DMS53 treated with DMSO at 0.1 percent for 48 hours (cell line): ENCODE results near the gene AAGAB.

ENCODE experiments used
- DNase-seq: peaks from one replicate; lab custom pipeline; 2025; ENCODE audit not compliant: unreplicated experiment; lab: John Stamatoyannopoulos, UW

AAGAB gene

DNA sequence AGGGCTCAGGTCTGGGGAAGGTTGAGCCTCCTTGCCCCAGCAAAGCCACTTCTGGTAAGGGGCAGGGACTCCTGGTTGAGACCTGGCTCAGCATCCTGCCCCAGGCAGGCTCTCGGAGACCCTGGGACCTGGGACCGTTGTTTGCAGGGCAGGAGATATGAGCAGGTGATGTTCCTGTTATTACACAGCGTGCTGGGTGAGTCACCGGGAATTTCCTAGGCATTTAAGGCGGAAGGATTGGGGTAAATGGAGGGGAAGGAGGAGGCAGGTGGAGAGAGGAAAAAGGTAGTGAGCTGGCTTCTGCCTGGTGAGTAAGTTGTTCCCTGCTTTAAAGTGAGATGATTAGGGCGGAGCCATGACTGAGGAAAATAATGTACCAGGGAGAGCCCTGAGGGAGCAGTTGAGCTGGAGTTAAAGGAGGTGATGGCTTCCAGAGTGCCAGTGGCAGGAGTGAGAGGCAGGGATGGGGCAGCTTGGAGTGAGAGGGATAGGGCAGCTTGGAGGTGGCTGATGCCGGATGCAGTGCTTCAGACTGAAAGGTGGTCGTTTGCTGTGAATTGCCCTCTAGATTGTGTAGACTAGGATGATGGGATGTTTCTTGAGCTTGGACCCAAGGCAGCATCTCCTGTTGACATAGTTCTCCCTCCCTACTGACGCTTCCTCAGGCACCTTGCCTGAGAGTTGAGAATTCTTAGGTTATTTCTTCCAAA, 79.4 kb downstream of the AAGAB start:
- peak; percentile 72 for DNase-seq

DNA sequence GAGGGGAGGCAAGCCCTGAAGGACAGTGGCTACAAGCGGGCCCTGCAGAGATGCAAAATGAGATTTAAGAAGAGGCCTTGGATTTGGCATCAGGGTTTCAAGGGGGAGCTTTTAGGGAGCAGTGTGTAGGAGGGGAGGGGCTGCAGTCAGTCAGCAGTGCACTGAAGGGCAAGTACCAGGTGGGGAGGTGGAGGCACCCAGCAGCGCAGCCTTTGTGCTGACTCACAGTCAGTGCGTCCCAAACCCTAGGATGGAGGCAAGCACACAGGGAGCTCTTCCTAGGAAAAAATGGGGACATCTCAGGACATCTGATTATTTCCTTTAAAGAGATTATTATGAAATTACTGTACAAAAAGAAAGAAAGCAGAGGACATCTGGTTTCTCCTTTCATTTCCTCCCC, 80.0 kb downstream of the AAGAB start:
- no peak for DNase-seq

DNA sequence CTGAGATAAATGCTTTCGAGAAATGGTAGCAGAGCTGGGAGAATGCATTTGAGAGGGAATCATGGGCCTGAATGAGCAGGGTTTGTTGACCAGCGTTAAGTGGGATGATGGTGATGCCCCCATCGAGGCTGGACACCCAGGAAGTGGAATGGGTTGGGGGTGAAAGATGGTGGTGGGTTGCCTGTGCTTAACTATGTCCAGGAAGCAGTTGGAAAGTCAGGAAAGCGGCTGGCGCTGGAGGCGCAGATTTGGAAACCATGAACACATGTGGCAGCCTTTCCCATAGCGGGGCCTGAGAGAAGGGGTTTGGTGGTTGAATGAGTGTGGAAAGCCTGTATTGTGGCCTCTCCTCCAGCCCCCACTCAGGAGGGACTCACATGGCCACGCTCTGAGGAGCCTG, 80.7 kb downstream of the AAGAB start:
- DNase-seq, result no peak

DNA sequence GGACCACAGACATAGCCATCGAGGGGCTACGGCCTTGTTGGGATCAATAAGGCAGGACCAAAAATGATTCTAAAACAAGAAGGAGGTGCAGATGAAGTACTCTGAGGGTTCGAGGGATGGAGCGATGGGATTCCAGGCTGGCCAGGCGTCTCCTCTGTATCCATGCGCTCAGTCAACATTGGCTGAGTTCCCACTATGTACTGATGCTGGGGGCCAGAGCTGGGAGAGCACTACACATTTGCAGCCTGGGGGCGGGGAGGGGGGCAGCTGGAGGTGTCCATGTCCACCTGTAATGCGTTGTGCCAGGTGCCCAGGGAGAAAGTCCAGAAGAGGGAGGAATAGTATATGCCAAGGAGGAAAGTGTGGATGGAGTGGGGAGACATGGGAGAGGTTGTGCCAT, 81.5 kb downstream of the AAGAB start:
- DNase-seq, result no peak

GRCh38 chr15:67172172-67172571, 82.3 kb downstream of the AAGAB start:
- no peak for DNase-seq

DNA sequence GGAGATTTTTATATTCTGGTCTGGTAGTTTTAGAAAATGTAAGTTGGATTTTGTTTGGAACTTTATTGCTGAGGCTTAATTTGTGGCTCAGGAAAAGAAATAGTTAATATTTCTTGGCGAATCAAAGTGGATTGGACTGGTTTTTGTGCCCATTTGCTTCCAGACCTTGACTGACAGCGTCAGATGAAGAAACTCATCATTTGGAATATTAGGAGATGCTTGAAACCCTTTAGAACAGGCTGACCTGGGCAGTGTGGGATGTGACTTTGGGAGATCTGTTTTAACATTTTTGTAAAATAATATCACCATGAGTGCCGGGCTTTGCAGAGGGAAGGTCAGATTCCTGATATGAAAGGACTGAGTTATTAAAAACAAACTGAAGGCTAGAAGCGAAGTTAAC, 83.0 kb downstream of the AAGAB start:
- DNase-seq, result no peak

DNA sequence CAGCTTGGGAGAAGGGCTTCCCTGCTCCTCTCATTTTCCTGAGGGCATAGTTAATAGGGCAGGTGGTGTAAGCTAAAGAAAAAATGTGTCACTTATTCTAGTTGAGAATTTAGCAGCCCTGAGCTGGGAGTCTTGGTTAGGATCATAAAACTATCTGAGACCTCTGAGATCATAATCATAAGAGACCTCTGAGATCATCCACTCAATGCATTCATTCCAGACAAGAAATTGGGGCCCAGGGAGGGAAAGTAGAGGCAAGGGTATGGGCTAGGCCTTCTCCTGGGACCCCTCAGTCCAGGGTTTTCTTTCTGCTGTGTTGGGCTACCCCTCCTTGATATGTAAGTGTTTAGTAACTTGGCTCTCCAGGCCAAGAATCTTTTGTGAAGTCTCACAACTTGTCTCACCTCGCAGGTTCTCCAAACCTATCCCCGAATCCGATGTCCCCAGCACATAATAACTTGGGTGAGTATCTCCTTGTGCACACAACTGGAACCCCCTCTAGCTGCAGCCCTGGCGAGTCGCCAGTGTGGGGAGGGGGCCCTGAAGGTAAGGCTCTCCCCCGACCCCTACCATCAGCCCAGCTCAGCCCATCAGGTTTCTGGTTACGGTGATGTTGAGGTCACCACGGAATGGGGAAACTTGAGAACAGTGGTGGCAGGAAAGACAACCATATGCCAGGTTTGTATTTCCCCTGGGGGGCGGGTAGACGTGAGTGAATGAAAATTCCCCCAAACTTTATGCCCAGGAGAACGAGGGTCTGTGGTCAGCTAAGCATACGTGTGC, 84.1 kb downstream of the AAGAB start:
- DNase-seq, result no peak

DNA sequence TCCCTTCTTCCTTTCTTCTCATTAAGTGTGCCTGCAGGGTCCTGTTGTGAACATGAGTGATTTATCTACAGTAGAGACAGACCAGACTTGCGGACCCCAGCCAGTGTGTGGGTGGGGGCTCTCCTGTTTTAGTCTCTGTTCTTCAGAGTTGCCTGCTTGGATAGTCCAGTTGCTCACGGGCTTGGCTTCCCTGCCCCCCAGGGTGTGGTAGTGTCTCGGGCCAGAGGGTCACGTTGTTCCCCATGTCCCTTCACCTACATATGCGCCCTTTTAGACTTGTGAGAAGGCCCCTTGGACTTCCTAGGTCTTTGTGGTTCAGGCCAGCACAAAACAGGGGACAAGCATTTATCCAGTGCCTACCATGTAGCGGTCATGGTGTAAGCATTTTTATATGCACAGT, 85.8 kb downstream of the AAGAB start:
- DNase-seq, result no peak

- no peak for DNase-seq
These were observed 87.4 kb downstream of the AAGAB start for GRCh38 chr15:67167091-67167490.

GRCh38 chr15:67166280-67167009, 88.0 kb downstream of the AAGAB start:
- no peak for DNase-seq

DNA sequence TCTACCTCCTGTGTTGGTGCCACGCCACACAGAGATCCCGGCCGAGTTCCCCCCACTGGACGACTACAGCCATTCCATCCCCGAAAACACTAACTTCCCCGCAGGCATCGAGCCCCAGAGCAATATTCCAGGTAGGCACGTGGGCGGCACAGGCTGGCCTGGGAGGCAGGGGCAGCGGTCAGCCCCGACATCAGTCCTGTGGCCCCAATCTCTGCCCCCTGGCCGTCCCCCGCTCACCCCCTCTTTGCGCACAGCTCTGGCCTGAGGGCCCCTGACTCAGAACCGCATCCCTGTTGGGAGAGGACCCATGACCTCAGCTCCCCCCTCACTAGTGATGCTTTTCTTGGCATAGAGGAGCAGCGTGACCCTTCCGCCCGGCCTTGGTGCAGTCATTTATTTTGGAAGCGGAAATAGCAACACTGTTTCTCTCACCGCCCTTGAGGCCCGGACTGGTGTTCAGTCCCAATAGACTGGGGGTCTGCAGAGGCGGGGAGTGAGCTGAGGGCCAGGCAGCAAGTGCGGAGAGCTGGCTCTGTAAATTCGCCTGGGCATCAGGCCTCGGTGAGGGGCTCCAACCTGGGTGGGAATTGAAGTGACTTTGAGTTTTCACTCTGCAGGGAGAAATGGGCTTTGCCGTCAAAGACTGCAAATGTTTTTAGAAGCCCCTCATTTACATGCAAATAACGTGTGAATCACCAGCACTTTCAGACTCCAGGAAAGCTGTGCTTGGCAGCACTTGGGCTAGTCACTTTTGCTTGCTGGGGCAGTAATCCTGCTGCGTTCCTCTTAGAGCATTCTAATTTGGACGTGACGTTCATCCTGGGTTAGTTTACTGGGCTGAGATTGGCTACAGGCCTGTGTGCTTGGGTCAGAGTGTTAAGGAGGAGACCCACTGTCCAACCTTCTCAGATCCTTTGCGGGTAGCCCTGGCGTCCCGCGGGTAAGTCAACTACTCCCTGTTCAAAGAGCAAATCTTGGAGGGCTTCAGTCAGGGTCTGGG, 88.9 kb downstream of the AAGAB start:
- DNase-seq, result no peak

- DNase-seq, result no peak
These were observed 89.6 kb downstream of the AAGAB start for GRCh38 chr15:67164811-67165253.

DNA sequence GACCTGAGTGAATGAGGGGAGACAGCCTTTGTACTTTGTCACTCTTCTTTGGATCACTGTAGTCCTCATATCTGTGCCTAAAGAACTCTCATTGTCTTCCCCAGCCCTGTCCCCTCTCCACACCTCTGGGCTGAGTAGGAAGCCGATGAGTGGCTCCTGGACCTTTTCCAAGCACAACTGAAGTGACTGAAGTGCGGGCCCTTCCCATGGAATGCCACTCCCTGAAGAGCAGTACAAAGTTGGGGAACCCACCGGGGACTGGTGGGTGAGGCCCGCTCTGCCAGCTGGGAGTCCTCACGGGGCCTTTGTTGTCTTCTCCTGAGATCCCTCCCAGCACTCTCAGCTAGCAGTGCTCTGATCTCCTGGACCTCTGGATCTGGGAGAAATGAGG, 90.1 kb downstream of the AAGAB start:
- no peak for DNase-seq

- DNase-seq, result no peak
These were observed 91.3 kb downstream of the AAGAB start for GRCh38 chr15:67163180-67163579.

- DNase-seq, result no peak
These were observed 92.6 kb downstream of the AAGAB start for GRCh38 chr15:67161881-67162280.

- no peak for DNase-seq
These were observed 93.0 kb downstream of the AAGAB start for GRCh38 chr15:67161412-67161811.

DNA sequence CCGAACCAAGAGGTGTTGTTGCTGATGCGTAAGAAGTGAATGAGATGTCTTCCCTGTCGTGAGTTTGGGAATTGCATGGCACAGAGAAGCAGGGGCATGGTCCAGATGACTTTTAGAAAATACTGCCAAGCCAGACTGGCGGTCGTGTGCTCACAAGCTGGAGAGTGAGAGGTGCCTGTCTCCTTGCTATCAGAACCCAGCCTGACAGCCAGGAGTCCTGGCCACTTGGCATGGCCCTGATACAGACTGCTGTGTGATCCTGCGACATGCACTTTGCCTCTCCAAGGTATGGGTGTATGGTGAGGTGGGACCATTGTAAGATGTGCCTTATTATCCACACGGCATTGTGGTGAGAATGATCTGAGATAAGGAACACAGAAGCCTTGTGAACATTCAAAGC, 96.1 kb downstream of the AAGAB start:
- no peak for DNase-seq

DNA sequence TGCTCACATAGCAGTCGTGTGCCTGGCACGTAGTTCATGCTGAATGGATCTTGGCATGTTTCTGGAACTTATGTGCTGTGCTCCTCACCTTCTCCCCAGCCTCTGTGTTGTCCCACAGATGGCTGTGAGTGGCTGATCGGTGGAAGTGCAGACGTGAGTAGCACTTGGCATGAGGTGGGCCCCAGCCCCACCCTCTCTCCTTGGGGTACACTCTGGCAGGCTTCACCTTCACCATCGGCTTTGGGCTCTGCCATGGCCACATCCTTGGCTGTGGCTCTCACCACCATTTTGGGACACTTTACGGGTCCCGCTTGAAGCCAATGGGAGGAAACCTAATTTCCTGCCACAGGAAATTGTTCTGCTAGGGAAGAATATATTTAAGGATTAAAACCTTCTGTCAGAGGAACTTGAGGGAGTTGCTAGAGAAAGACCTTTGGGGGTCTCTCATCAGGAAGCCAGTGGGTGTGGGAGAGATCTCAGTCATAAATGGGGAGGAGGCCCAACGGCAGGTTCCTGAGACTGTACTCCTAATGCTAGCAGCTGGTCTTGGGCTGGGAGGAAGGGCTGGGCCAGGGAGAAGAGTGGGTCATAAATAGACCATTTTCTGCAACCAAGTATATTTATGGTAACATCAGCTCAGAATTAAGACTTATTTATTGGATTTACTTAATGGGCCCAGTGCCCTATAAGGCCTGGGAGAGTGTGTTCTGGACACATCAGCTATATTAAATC, 96.8 kb downstream of the AAGAB start:
- no peak for DNase-seq

DNA sequence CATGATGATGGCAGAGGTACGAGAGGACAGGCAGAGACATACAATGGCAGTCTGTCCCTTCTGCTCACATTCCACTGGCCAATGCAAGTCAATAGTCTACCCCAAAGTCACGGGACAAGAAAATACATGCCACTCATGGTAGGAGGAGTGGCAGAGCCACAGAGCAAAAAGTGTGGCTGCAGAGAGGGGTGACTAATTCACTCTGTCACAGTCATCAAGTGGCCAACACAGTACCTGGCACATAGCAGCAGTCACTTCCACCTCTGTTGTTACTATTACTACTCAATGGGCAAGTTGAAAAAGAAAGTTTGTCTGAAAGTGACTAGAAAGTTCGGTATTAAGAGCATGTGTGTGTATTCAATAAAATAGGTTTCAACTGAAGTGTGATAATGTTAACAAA, 97.6 kb downstream of the AAGAB start:
- DNase-seq, result no peak

GRCh38 chr15:67156426-67156825, 98.0 kb downstream of the AAGAB start:
- DNase-seq, result no peak
